Neuronal stem cell (in vitro differentiated cells): ENCODE measurements around the gene USP31.
"Not testable (repeated sequence)": the region's sequence is repeated elsewhere in the genome, so short reads cannot be mapped to it uniquely, and the experiment has no call there.

Source experiments
- DNase-seq: peaks from one replicate; pipeline ENCODE4 v3.0.0-alpha.2; 2013; ENCODE audit warnings: low spot score
- H2AFZ ChIP-seq: one replicate; pipeline ENCODE4 v1.6.1; 2013; ENCODE audit warnings: mild to moderate bottlenecking, low read length, inconsistent platforms
- H2AK5ac ChIP-seq: 2 replicates; pipeline ENCODE4 v1.6.1; 2013; ENCODE audit warnings: low read depth, mild to moderate bottlenecking, inconsistent platforms, low read length, moderate library complexity, mixed read lengths
- H2BK120ac ChIP-seq: 2 replicates; pipeline ENCODE4 v1.6.1; 2013; ENCODE audit warnings: low read depth, mild to moderate bottlenecking, inconsistent platforms, low read length, moderate library complexity, mixed read lengths
- H2BK12ac ChIP-seq: one replicate; pipeline ENCODE4 v1.6.1; 2013; ENCODE audit warnings: low read length, inconsistent platforms
- H2BK15ac ChIP-seq: 2 replicates; pipeline ENCODE4 v1.6.1; 2013; ENCODE audit warnings: mild to moderate bottlenecking, low read length, inconsistent platforms, mixed read lengths
- H2BK5ac ChIP-seq: one replicate; pipeline ENCODE4 v1.6.1; 2013; ENCODE audit warnings: inconsistent platforms, mild to moderate bottlenecking, low read length, moderate library complexity
- H3K14ac ChIP-seq: one replicate; pipeline ENCODE4 v1.6.1; 2013; ENCODE audit warnings: low read length, inconsistent platforms
- H3K18ac ChIP-seq: 2 replicates; pipeline ENCODE4 v1.6.1; 2013; ENCODE audit warnings: low read length, inconsistent platforms
- H3K23ac ChIP-seq: 2 replicates; pipeline ENCODE4 v1.6.1; 2013; ENCODE audit warnings: low read depth, mild to moderate bottlenecking, mixed read lengths, low read length, inconsistent platforms; ENCODE audit not compliant: poor library complexity
- H3K27ac ChIP-seq: replicated peaks from 3 replicates; pipeline ENCODE4 v1.5.1; 2013; ENCODE audit warnings: low read length, inconsistent platforms
- H3K27me3 ChIP-seq, 3 experiments: 2 replicates each; pipeline ENCODE4 v1.6.1; 2013; ENCODE audit warnings: low read length in 3 of 3, mild to moderate bottlenecking in 2 of 3, inconsistent platforms in 1 of 3, low read depth in 1 of 3, mixed read lengths in 1 of 3, moderate library complexity in 1 of 3; ENCODE audit not compliant: control insufficient read depth in 3 of 3, insufficient read depth in 3 of 3
- H3K36me3 ChIP-seq, 2 donors: replicated peaks in 1 of 2; 2 replicates each; pipeline ENCODE4 v1.6.1; 2013; ENCODE audit warnings: low read length in 2 of 2; ENCODE audit not compliant: control insufficient read depth in 2 of 2, insufficient read depth in 2 of 2
- H3K4ac ChIP-seq: 2 replicates; pipeline ENCODE4 v1.6.1; 2013; ENCODE audit warnings: inconsistent platforms, mild to moderate bottlenecking, low read length, moderate library complexity
- H3K4me1 ChIP-seq, 2 donors: 1 replicate in 1 of 2; 2 replicates in 1 of 2; pipeline ENCODE4 v1.6.1; 2013; ENCODE audit warnings: low read length in 2 of 2, low read depth in 1 of 2; ENCODE audit not compliant: control insufficient read depth in 2 of 2, insufficient read depth in 1 of 2
- H3K4me2 ChIP-seq: one replicate; pipeline ENCODE4 v1.6.1; 2013; ENCODE audit warnings: mild to moderate bottlenecking, low read length, inconsistent platforms; ENCODE audit not compliant: insufficient read depth, poor library complexity, severe bottlenecking
- H3K4me3 ChIP-seq, 2 donors: 2 replicates each; pipeline ENCODE4 v1.5.1; 2013; ENCODE audit warnings: low read length in 2 of 2, mild to moderate bottlenecking in 2 of 2, inconsistent platforms in 1 of 2, moderate library complexity in 1 of 2
- H3K79me1 ChIP-seq: one replicate; pipeline ENCODE4 v1.6.1; 2013; ENCODE audit warnings: low read depth, mild to moderate bottlenecking, inconsistent platforms, low read length, moderate library complexity
- H3K9ac ChIP-seq: one replicate; pipeline ENCODE4 v1.6.1; 2013; ENCODE audit warnings: mild to moderate bottlenecking, low read depth, low read length, inconsistent platforms; ENCODE audit not compliant: poor library complexity
- H3K9me3 ChIP-seq, 2 donors: replicated peaks in 1 of 2; 2 replicates each; pipeline versions ENCODE3 to v1.6.1; 2013; ENCODE audit warnings: low read length in 2 of 2, mild to moderate bottlenecking in 2 of 2, inconsistent platforms in 1 of 2, low read depth in 1 of 2, mixed read lengths in 1 of 2, moderate library complexity in 1 of 2; ENCODE audit not compliant: control insufficient read depth in 2 of 2, insufficient read depth in 1 of 2
- H4K8ac ChIP-seq: one replicate; pipeline ENCODE4 v1.6.1; 2013; ENCODE audit warnings: low read depth, mild to moderate bottlenecking, inconsistent platforms, low read length, moderate library complexity
- H4K91ac ChIP-seq: one replicate; pipeline ENCODE4 v1.6.1; 2013; ENCODE audit warnings: low read length, low read depth, mild to moderate bottlenecking, inconsistent platforms; ENCODE audit not compliant: poor library complexity
- WGBS, 2 donors: extraction: QIAGEN DNeasy Blood & Tissue Kit; methylation state at CpG; one replicate each; pipeline ENCODE4 v1.1.7; 2013; ENCODE audit warnings: missing lambda C conversion rate in 2 of 2, mixed read lengths in 1 of 2; ENCODE audit not compliant: insufficient read length in 2 of 2, insufficient replicate concordance in 1 of 2; ENCODE audit errors: extremely low coverage in 2 of 2; 5-methylcytosine and 5-hydroxymethylcytosine counted together

Gene USP31

DNA sequence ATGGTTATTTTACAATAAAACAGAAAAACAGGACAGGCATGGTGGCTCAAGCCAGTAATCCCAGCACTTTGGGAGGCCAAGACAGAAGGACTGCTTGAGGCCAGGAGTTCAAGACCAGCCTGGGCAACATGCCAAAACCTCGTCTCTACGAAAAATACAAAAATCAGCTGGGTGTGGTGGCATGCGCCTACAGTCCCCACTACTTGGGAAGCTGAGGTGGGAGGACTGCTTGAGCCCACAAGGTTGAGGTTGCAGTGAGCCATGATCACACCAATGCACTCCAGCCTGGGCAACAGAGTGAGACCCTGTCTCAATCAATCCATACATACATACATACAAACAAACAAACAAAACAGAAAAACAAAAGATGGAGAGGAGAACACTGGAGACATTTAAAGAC is 45.6 kb downstream of the USP31 start:
- Histone ChIP-seq H2AFZ (no peak overlapping the region), H3K27me3 (no peaks in the 10 kb centered on the region), H3K79me1 (no peaks in the 10 kb centered on the region), H2BK120ac (no peak overlapping the region), H3K14ac (no peak overlapping the region), H2AK5ac (no peak overlapping the region), H3K9ac (no peak overlapping the region), H3K4me1 (no peaks in the 10 kb centered on the region), H4K91ac (no peak overlapping the region), H3K4ac (no peak overlapping the region), H4K8ac (no peak overlapping the region), H2BK15ac (no peak overlapping the region), H3K4me3 (no peak overlapping the region), H3K23ac (no peak overlapping the region), H3K18ac (no peak overlapping the region), H2BK12ac (no peak overlapping the region), H2BK5ac (no peak overlapping the region), H3K27ac (no peak overlapping the region), H3K4me2 (no peak overlapping the region), H3K36me3 (peaks cover 5 to 57% of the 10 kb centered on the region in 2 donors), H3K9me3 (peaks cover 0 to 2% of the 10 kb centered on the region in 2 donors)
- DNase-seq: no peak
- WGBS, 2 donors: no CpG with 5 or more reads among the region's 3 CpGs

DNA sequence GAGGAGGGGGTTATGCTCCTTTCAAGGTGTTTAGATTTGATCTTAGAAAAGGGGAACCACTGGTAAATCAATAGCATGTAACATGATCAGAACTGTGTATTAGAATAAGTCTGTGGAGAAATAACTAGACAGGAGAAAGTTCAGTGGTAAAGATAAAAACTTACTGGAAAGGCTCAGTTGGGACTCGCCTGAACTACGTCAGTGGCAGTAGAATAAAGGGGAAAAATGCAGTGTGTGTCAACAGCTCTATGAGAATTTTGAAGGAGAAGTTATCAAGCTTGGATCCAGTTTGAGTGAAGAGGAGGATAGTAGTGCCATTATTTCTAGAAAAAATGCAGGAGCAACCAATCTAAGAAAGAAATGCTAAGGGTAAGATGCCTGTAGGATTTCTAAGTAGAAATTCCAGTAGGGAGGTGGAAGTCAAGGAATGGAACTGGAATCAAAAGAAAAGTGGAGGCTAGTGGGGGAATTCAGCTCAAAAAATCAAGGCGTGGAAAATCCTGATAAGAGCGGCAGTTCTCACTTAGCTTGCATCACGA is 48.2 kb downstream of the USP31 start:
- no peak overlapping the region for H3K4ac ChIP-seq
- no CpG with 5 or more reads among the region's 5 CpGs for WGBS, 2 donors
- no peak overlapping the region for H2AK5ac ChIP-seq
- no peak for DNase-seq
- no peaks in the 10 kb centered on the region for H3K27me3 ChIP-seq
- H3K9ac ChIP-seq: no peak overlapping the region
- peaks cover 5 to 43% of the 10 kb centered on the region in 2 donors for H3K36me3 ChIP-seq
- no peak overlapping the region for H2AFZ ChIP-seq
- no peak overlapping the region for H3K4me3 ChIP-seq
- H3K18ac ChIP-seq: no peak overlapping the region
- H4K8ac ChIP-seq: no peak overlapping the region
- no peak overlapping the region for H3K27ac ChIP-seq
- no peaks in the 10 kb centered on the region for H3K9me3 ChIP-seq
- H2BK120ac ChIP-seq: no peak overlapping the region
- H2BK15ac ChIP-seq: no peak overlapping the region
- H3K23ac ChIP-seq: no peak overlapping the region
- no peak overlapping the region for H3K4me2 ChIP-seq
- no peaks in the 10 kb centered on the region for H3K79me1 ChIP-seq
- no peaks in the 10 kb centered on the region for H3K4me1 ChIP-seq
- no peak overlapping the region for H4K91ac ChIP-seq
- no peak overlapping the region for H3K14ac ChIP-seq
- H2BK5ac ChIP-seq: no peak overlapping the region
- no peak overlapping the region for H2BK12ac ChIP-seq

DNA sequence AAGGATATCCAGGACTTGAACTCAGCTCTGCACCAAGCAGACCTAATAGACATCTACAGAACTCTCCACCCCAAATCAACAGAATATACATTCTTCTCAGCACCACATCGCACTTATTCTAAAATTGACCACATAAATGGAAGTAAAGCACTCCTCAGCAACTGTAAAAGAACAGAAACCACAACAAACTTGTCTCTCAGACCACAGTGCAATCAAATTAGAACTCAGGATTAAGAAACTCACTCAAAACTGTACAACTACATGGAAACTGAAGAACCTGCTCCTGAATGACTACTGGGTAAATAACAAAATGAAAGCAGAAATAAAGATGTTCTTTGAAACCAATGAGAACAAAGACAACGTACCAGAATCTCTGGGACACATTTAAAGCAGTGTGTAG is 52.8 kb downstream of the USP31 start:
- not testable (repeated sequence) for H2BK120ac ChIP-seq, H3K14ac ChIP-seq, H2BK5ac ChIP-seq, DNase-seq, H3K18ac ChIP-seq, H3K4me2 ChIP-seq, H3K23ac ChIP-seq, H2BK15ac ChIP-seq, H3K4me1 ChIP-seq, H3K9me3 ChIP-seq, H3K79me1 ChIP-seq, H2AFZ ChIP-seq, H4K8ac ChIP-seq, H4K91ac ChIP-seq, H3K27me3 ChIP-seq, H2AK5ac ChIP-seq, H3K4me3 ChIP-seq, H3K4ac ChIP-seq, H2BK12ac ChIP-seq, H3K27ac ChIP-seq, H3K9ac ChIP-seq
- WGBS, 2 donors: no CpG with 5 or more reads among the region's 2 CpGs
- peaks cover 3 to 22% of the 10 kb centered on the region in 2 donors for H3K36me3 ChIP-seq

DNA sequence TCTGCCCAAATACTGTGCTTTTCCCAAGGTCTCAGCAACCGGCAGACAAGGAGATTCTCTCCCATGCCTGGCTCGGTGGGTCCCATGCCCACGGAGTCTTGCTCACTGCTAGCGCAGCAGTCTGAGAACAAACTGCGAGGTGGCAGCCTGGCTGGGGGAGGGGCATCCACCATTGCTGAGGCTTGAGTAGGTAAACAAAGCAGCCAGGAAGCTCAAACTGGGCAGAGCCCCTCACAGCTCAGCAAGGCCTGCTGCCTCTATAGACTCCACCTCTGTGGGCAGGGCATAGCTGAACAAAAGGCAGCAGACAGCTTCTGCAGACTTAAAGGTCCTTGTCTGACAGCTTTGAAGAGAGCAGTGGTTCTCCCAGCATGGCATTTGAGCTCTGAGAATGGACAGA is 55.1 kb downstream of the USP31 start:
- H3K27ac ChIP-seq, H2AK5ac ChIP-seq, H3K4ac ChIP-seq, H3K4me3 ChIP-seq, H3K23ac ChIP-seq, H3K27me3 ChIP-seq, H3K14ac ChIP-seq, H3K9me3 ChIP-seq, H2BK15ac ChIP-seq, H4K91ac ChIP-seq, DNase-seq, H3K4me1 ChIP-seq, H3K9ac ChIP-seq, H2AFZ ChIP-seq, H3K79me1 ChIP-seq, H3K4me2 ChIP-seq, H4K8ac ChIP-seq, H2BK120ac ChIP-seq, H2BK12ac ChIP-seq: not testable (repeated sequence)
- Histone ChIP-seq H3K18ac (peak overlapping the region; percentile 80), H2BK5ac (peak overlapping the region; percentile 53), H3K36me3 (peaks cover 3 to 22% of the 10 kb centered on the region in 2 donors)
- WGBS, 2 donors: no CpG with 5 or more reads among the region's 5 CpGs
